ENCODE results near the gene ATP5PO. TPM values are rescaled to one million over a fixed set of nuclear protein-coding genes. Genes with fewer than 3 reads are reported as not detected.

Gene ATP5PO
- total and polyA plus RNA-seq, 8 donors = 94.7 to 603 (median 358) TPM

GRCh38 chr21:33897098-33897497, 18.5 kb downstream of the ATP5PO start:
- 54 to 79% (median 67%) methylated on average over 5 of the region's 5 CpGs for WGBS, 5 donors
- peaks cover 5 to 22% (median 18%) of the 10 kb centered on the region in 4 donors for H3K36me3 ChIP-seq
- no peaks in the 10 kb centered on the region for H3K27me3 ChIP-seq
- peaks cover 0 to 18% (median 9%) of the 10 kb centered on the region in 4 donors for H3K4me1 ChIP-seq
- no peak overlapping the region for H3K4me3 ChIP-seq
- TF ChIP-seq POLR2AphosphoS5 (IDR thresholded peaks at IDR 0.05) (no peak), POLR2A (IDR thresholded peaks at IDR 0.05) (no peak), CTCF (IDR thresholded peaks at IDR 0.05) (no peak), EP300 (IDR thresholded peaks at IDR 0.05) (no peak)
- H3K9me3 ChIP-seq = no peaks in the 10 kb centered on the region
- no peak for DNase-seq
- intact Hi-C loops (cut with DNase I; ENCODE audit: low total_unique reads) = no loop called here
- H3K27ac ChIP-seq = no peak overlapping the region

DNA sequence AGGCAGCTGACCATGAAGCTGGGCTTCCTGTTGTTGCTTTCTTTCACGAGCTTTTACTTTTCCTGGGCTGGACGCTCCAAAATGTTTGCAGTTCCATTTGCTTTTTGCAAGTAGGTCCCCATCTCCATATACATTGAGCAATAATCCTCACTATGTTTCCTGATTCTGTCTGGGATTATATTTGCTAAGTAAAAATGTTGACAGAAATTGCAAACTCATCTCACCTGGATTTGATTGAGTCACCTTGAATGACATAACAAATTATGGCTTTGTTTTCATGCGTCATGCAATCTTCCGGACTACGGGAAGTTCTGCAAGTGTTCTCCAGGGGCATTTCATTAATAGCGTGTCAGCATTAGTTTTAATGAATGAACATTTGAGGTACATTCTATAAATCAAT, 18.9 kb downstream of the ATP5PO start:
- peaks cover 0 to 18% (median 9%) of the 10 kb centered on the region in 4 donors for H3K4me1 ChIP-seq
- H3K36me3 ChIP-seq = peaks cover under 1 to 18% (median 14%) of the 10 kb centered on the region in 4 donors
- H3K9me3 ChIP-seq = no peaks in the 10 kb centered on the region
- TF ChIP-seq POLR2AphosphoS5 (IDR thresholded peaks at IDR 0.05) (no peak), EP300 (IDR thresholded peaks at IDR 0.05) (no peak), POLR2A (IDR thresholded peaks at IDR 0.05) (no peak), CTCF (IDR thresholded peaks at IDR 0.05) (no peak)
- no peaks in the 10 kb centered on the region for H3K27me3 ChIP-seq
- no peak for DNase-seq
- no peak overlapping the region for H3K4me3 ChIP-seq
- WGBS, 5 donors = 66 to 87% (median 85%) methylated on average over 6 of the region's 6 CpGs
- no peak overlapping the region for H3K27ac ChIP-seq
- intact Hi-C loops (cut with DNase I; ENCODE audit: low total_unique reads) = no loop called here

DNA sequence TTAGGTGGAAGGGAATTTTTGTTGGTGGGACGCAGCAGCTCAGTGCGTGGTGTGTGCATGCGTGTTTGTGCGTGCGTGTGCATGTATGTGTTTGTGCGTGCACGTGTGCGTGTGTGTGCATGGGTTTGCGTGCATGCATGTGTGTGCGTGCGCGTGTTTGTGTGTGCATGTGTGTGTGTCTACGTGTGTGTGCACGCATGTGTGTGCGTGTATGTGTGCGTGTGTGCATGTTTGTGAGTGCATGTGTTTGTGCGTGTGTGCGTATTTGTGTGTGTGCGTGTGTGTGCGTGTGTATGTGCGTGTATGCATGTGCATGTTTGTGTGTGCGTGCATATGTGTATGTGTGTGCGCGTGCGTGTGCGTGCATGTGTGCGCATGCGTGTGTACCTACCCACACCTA, 20.2 kb downstream of the ATP5PO start:
- intact Hi-C loops (cut with DNase I; ENCODE audit: low total_unique reads) = no loop called here
- no peak for DNase-seq
- peaks cover 0 to 18% (median 9%) of the 10 kb centered on the region in 4 donors for H3K4me1 ChIP-seq

DNA sequence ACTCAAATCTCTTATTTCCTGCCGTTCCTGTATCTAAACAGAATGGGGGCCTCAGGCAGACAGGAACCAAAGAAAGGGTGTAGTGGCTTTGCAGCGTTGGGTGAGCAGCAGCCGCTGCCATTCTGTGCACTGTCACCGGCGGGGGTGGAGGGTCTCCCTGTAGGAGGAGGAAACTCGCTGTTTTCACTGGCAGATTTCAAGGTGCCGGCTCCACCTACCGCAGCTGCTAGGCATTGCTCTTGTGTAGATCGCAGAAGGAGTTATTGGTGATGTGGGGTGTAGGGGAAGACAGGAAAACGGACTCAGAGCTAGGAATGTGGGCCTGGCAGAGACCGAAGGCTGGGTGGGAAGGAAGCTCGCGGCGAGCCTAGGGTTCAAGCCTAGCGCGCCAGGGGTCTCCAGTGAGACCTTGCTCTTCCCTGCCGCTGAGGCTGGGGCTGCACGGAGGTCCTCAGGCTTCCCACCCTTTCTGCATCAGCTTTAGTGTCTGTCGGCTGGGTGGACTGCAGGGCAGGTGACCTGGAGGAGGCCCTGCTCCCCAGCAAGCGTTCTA, 20.8 kb downstream of the ATP5PO start:
- Histone ChIP-seq H3K4me3 (peak overlapping the region; percentile 23 to 39 (median 28)), H3K4me1 (peaks cover 0 to 18% (median 9%) of the 10 kb centered on the region in 4 donors), H3K36me3 (peaks cover 0 to under 1% (median 0%) of the 10 kb centered on the region in 4 donors), H3K9me3 (no peaks in the 10 kb centered on the region), H3K27me3 (no peaks in the 10 kb centered on the region), H3K27ac (no peak overlapping the region)
- 3 to 7% (median 6%) methylated on average over 20 of the region's 20 CpGs for WGBS, 5 donors
- DNase-seq = peak; percentile 57 to 94
- TF ChIP-seq POLR2AphosphoS5 (IDR thresholded peaks at IDR 0.05) (peak in 1 of 3 donors; percentile 19), CTCF (IDR thresholded peaks at IDR 0.05) (peak in 5 of 7 experiments; percentile 43 to 62 (median 46)), POLR2A (IDR thresholded peaks at IDR 0.05) (no peak)
- intact Hi-C loops (cut with DNase I; ENCODE audit: low total_unique reads) = no loop called here

More for the DNA sequence above, 20.2 kb downstream of the ATP5PO start:
- H3K27ac ChIP-seq = no peak overlapping the region
- TF ChIP-seq CTCF (IDR thresholded peaks at IDR 0.05) = no peak
- no peak for TF ChIP-seq EP300 (IDR thresholded peaks at IDR 0.05)
- TF ChIP-seq POLR2A (IDR thresholded peaks at IDR 0.05) = no peak
- TF ChIP-seq POLR2AphosphoS5 (IDR thresholded peaks at IDR 0.05) = no peak
- H3K27me3 ChIP-seq = no peaks in the 10 kb centered on the region
- WGBS, 5 donors = 82 to 95% (median 83%) methylated on average over 28 of the region's 28 CpGs
- peaks cover 0 to 6% (median 1%) of the 10 kb centered on the region in 4 donors for H3K36me3 ChIP-seq
- H3K4me3 ChIP-seq = no peak overlapping the region
- H3K9me3 ChIP-seq = no peaks in the 10 kb centered on the region
